Measurements from ENCODE around the gene ERC2. TPM values are rescaled to one million over a fixed set of nuclear protein-coding genes. Genes with fewer than 3 reads are reported as not detected.

ERC2 gene
- total and polyA plus RNA-seq, 2 of the 8 experiments (the other 6 are each of a cell fraction or from before 2014, with no cell fraction given), result 16.4 to 22.8 TPM

DNA sequence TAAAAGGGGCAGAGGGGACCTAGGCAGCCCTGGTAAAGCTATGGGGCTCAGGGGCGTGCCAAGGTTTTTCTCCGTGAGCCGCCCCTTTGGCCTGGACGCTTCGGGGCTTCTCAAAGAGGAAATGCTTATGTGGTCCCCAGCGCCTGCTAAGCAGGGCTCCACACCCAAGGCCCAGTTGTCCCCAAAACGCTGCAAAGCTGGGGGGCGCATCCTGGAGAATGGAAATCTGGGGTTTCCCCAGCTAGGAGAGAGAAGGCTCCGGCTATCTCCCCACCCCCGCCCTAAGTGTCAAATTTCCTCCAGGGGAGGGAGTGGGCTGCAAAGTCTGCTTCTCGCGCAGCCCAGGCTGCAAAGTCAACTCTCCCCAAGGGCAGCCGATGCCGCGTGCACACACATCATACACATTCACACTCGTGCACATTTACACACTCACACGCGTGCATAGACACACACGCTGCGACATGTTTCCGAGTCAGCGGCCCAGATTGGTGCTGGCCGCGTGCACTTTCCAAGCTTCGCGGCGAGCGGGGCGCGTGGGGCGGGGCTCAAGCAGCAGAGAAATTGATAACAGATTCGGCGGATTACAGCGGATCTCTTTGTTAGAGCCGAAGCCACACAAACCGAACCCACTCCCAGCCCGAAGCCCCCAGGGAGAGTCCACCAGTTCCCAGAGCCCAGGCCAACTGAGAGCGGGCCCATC lies 985.6 kb downstream of the ERC2 start (continued):
- TF ChIP-seq, protein P1, sequence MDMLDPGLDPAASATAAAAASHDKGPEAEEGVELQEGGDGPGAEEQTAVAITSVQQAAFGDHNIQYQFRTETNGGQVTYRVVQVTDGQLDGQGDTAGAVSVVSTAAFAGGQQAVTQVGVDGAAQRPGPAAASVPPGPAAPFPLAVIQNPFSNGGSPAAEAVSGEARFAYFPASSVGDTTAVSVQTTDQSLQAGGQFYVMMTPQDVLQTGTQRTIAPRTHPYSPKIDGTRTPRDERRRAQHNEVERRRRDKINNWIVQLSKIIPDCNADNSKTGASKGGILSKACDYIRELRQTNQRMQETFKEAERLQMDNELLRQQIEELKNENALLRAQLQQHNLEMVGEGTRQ (IDR thresholded peaks at IDR 0.05; ENCODE audit: low read length), result no peak
- TF ChIP-seq NANOG (IDR thresholded peaks at IDR 0.05; ENCODE audit: insufficient read depth, low read depth, low read length, poor library complexity, severe bottlenecking) (no peak), SIN3A (conservative IDR thresholded peaks at IDR 0.05 in 1 of 2, IDR thresholded peaks at IDR 0.05 in 1 of 2; ENCODE audit: low read depth in 1 of 2, low read length in 2 of 2) (no peak; a peak in 1 of 4 replicates), SIRT6 (IDR thresholded peaks at IDR 0.05; ENCODE audit: low read length) (no peak), SAP30 (IDR thresholded peaks at IDR 0.05; ENCODE audit: insufficient read depth, insufficient replicate concordance, low read length) (no peak), TBP (IDR thresholded peaks at IDR 0.05; ENCODE audit: low read depth, low read length) (no peak), SIX5 (IDR thresholded peaks at IDR 0.05; ENCODE audit: low read depth, low read length) (0 out of 2 replicates have a peak, but pooled peaks have one; percentile 9), POU5F1 (IDR thresholded peaks at IDR 0.05; ENCODE audit: low read depth, low read length) (no peak), RNF2 (IDR thresholded peaks at IDR 0.05; ENCODE audit: borderline replicate concordance, low read depth, low read length, missing control alignments, poor library complexity, severe bottlenecking) (peak; percentile 54), SP4 (IDR thresholded peaks at IDR 0.05; ENCODE audit: low read length) (no peak), SP1 (IDR thresholded peaks at IDR 0.05; ENCODE audit: low read depth, low read length) (0 out of 2 replicates have a peak, but pooled peaks have one; percentile 2), CTCF (IDR thresholded peaks at IDR 0.05; ENCODE audit: control extremely low read depth in 1 of 3, insufficient read depth in 1 of 3, low read depth in 1 of 3, low read length in 3 of 3) (no peak), JUND (IDR thresholded peaks at IDR 0.05; ENCODE audit: low read length) (no peak)
- TF ChIP-seq, protein P2, sequence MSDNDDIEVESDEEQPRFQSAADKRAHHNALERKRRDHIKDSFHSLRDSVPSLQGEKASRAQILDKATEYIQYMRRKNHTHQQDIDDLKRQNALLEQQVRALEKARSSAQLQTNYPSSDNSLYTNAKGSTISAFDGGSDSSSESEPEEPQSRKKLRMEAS (IDR thresholded peaks at IDR 0.05), result peak; percentile 59; the same call in 1 of the 2 replicates
- TF ChIP-seq, protein P3, sequence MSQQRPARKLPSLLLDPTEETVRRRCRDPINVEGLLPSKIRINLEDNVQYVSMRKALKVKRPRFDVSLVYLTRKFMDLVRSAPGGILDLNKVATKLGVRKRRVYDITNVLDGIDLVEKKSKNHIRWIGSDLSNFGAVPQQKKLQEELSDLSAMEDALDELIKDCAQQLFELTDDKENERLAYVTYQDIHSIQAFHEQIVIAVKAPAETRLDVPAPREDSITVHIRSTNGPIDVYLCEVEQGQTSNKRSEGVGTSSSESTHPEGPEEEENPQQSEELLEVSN (IDR thresholded peaks at IDR 0.05), result 0 out of 2 replicates have a peak, but pooled peaks have one; percentile 49

Data from H1 (cell line).